ENCODE results near the gene DLGAP4. TPM values are rescaled to one million over a fixed set of nuclear protein-coding genes. Genes with fewer than 3 reads are reported as not detected.

The DLGAP4 gene
- total and polyA plus RNA-seq, 10 of the 15 experiments (the other 5 are each of a cell fraction or from before 2014, with no cell fraction given): 0.42 to 43.3 (median 19.0) TPM

- CTCF ChIA-PET: interaction anchor here (1.5 kb wide), 1 partner anchor 122 kb away, joined by 3 read pairs; no protein-coding TSS in a partner anchor
- Histone ChIP-seq H3K36me3 (ENCODE audit: control insufficient read depth in 2 of 2, insufficient read depth in 2 of 2, low read length in 1 of 2) (no peaks in the 10 kb centered on the region), H3K79me2 (ENCODE audit: control insufficient read depth, insufficient read depth, low read length) (no peaks in the 10 kb centered on the region), H3K4me1 (ENCODE audit: control insufficient read depth, insufficient read depth, low read length) (no peaks in the 10 kb centered on the region), H3K27me3 (replicated peaks in 1 of 2; ENCODE audit: control insufficient read depth in 2 of 2, insufficient read depth in 2 of 2, low read length in 1 of 2) (peaks cover 0 to 3% of the 10 kb centered on the region in 2 experiments; a peak in 2 of 4 replicates), H3K27ac (ENCODE audit: control insufficient read depth, insufficient read depth) (no peak overlapping the region), H3K9me3 (replicated peaks; ENCODE audit: control insufficient read depth, insufficient read depth, low read length) (no peaks in the 10 kb centered on the region), H3K4me3 (no peak overlapping the region), H2AFZ (ENCODE audit: control insufficient read depth, low read depth, low read length) (no peak overlapping the region), H4K20me1 (ENCODE audit: control insufficient read depth, insufficient read depth) (no peaks in the 10 kb centered on the region), H3K9ac (ENCODE audit: control insufficient read depth, insufficient read depth, low read length) (no peak overlapping the region), H3K4me2 (ENCODE audit: control insufficient read depth, insufficient read depth) (no peak overlapping the region)
- intact Hi-C loops (cut with micrococcal nuclease; ENCODE audit: unreplicated experiment) (no loop called here), in situ Hi-C loops (cut with MboI) (no loop called here)
- SMC1A ChIA-PET (ENCODE audit: uncharacterized antibody, unreplicated experiment): no interaction called here
- FAIRE-seq (no peak), ATAC-seq (no peak), DNase-seq (ENCODE audit: low read depth, low spot score) (no peak)
- 13% methylated on average over 9 of the region's 9 CpGs for WGBS (ENCODE audit: insufficient coverage, insufficient replicate concordance, low lambda C conversion rate, missing lambda C conversion rate)
- POLR2A ChIA-PET: no interaction called here
- BruUV-seq (replicated peaks): no TSS peak
- RAD21 ChIA-PET (ENCODE audit: unreplicated experiment): no interaction called here
- TF ChIP-seq MTA2 (IDR thresholded peaks at IDR 0.05; ENCODE audit: low read depth) (no peak), MEF2A (IDR thresholded peaks at IDR 0.05; ENCODE audit: insufficient read depth, low read depth, low read length) (no peak)
These were observed 28.6 kb upstream of the DLGAP4 start for GRCh38 chr20:36277546-36277945.

GRCh38 chr20:36279362-36279761 is 26.8 kb upstream of the DLGAP4 start:
- ChIA-PET CTCF (interaction anchor here (0.7 kb wide), 1 partner anchor 286 kb away, joined by 5 read pairs; no protein-coding TSS in a partner anchor), POLR2A (no interaction called here), RAD21 (ENCODE audit: unreplicated experiment) (no interaction called here), SMC1A (ENCODE audit: uncharacterized antibody, unreplicated experiment) (interaction anchor here (1.1 kb wide), 1 partner anchor 11 kb away, joined by 3 read pairs; no protein-coding TSS in a partner anchor)
- Histone ChIP-seq H3K27me3 (replicated peaks in 1 of 2; ENCODE audit: control insufficient read depth in 2 of 2, insufficient read depth in 2 of 2, low read length in 1 of 2) (peaks cover 0 to 3% of the 10 kb centered on the region in 2 experiments; a peak in 1 of 4 replicates), H3K27ac (ENCODE audit: control insufficient read depth, insufficient read depth) (no peak overlapping the region), H3K79me2 (ENCODE audit: control insufficient read depth, insufficient read depth, low read length) (no peaks in the 10 kb centered on the region), H3K4me2 (ENCODE audit: control insufficient read depth, insufficient read depth) (no peak overlapping the region), H3K36me3 (ENCODE audit: control insufficient read depth in 2 of 2, insufficient read depth in 2 of 2, low read length in 1 of 2) (no peaks in the 10 kb centered on the region), H3K4me3 (no peak overlapping the region), H3K9me3 (replicated peaks; ENCODE audit: control insufficient read depth, insufficient read depth, low read length) (no peaks in the 10 kb centered on the region), H4K20me1 (ENCODE audit: control insufficient read depth, insufficient read depth) (no peaks in the 10 kb centered on the region), H3K9ac (ENCODE audit: control insufficient read depth, insufficient read depth, low read length) (no peak overlapping the region), H3K4me1 (ENCODE audit: control insufficient read depth, insufficient read depth, low read length) (no peaks in the 10 kb centered on the region), H2AFZ (ENCODE audit: control insufficient read depth, low read depth, low read length) (no peak overlapping the region)
- in situ Hi-C loops (cut with MboI): no loop called here
- no peak for FAIRE-seq
- no peak for DNase-seq (ENCODE audit: low read depth, low spot score)
- ATAC-seq: no peak
- 29% methylated on average over 5 of the region's 5 CpGs for WGBS (ENCODE audit: insufficient coverage, insufficient replicate concordance, low lambda C conversion rate, missing lambda C conversion rate)
- no TSS peak for BruUV-seq (replicated peaks)
- intact Hi-C loops (cut with micrococcal nuclease; ENCODE audit: unreplicated experiment): no loop called here
- no peak for TF ChIP-seq PBX3 (IDR thresholded peaks at IDR 0.05; ENCODE audit: insufficient replicate concordance, low read depth, low read length)
- no peak for TF ChIP-seq NFYA (IDR thresholded peaks at IDR 0.05; ENCODE audit: borderline replicate concordance, low read depth, low read length)
- no peak for TF ChIP-seq SMAD1 (IDR thresholded peaks at IDR 0.05; ENCODE audit: low read depth, partially characterized antibody)
- TF ChIP-seq BCL11A (IDR thresholded peaks at IDR 0.05; ENCODE audit: low read depth, low read length): no peak
- TF ChIP-seq SMC3 (IDR thresholded peaks at IDR 0.05; ENCODE audit: borderline replicate concordance, low read length): no peak
- no peak for TF ChIP-seq ZNF592 (IDR thresholded peaks at IDR 0.05)
- TF ChIP-seq NBN (IDR thresholded peaks at IDR 0.05): no peak
- TF ChIP-seq IRF4 (IDR thresholded peaks at IDR 0.05; ENCODE audit: low read depth, low read length): no peak
- no peak for TF ChIP-seq NR2C2 (IDR thresholded peaks at IDR 0.05; ENCODE audit: borderline replicate concordance, control insufficient read depth, insufficient read length, low read depth)

Measured in GM12878 (cell line).